Keratinocyte (primary cell): ENCODE measurements around the gene BBIP1. TPM values are rescaled to one million over a fixed set of nuclear protein-coding genes. Genes with fewer than 3 reads are reported as not detected.

ENCODE experiments used
- DNase-seq: peaks from one replicate; pipeline ENCODE4 v3.0.0-alpha.2; 2011; ENCODE audit warnings: low read depth, missing footprints, low spot score
- FAIRE-seq: peaks from 2 replicates; lab custom pipeline; 2011; peaks lifted over from hg19 to GRCh38; lab: Jason Lieb, UNC
- H2AFZ ChIP-seq: 2 replicates; pipeline ENCODE4 v1.6.0; 2012; ENCODE audit warnings: low read length, control low read depth, inconsistent platforms; ENCODE audit not compliant: control insufficient read depth
- H3K27ac ChIP-seq: 2 replicates; pipeline ENCODE4 v1.5.1; 2011; ENCODE audit warnings: low read length; ENCODE audit not compliant: control insufficient read depth, insufficient read depth
- H3K27me3 ChIP-seq: 3 replicates; pipeline ENCODE4 v1.6.0; 2011; ENCODE audit warnings: low read length; ENCODE audit not compliant: control insufficient read depth, insufficient read depth; ENCODE audit errors: extremely low read depth
- H3K36me3 ChIP-seq, 2 experiments: 2 replicates in 1 of 2; 3 replicates in 1 of 2; pipeline ENCODE4 v1.5.1; 2011; ENCODE audit warnings: low read length in 2 of 2, mild to moderate bottlenecking in 1 of 2; ENCODE audit not compliant: control insufficient read depth in 2 of 2, insufficient read depth in 2 of 2; ENCODE audit errors: extremely low read depth in 1 of 2
- H3K4me1 ChIP-seq: 3 replicates; pipeline ENCODE4 v1.5.1; 2011; ENCODE audit warnings: low read length; ENCODE audit not compliant: control insufficient read depth, insufficient read depth; ENCODE audit errors: extremely low read depth
- H3K4me2 ChIP-seq: 3 replicates; pipeline ENCODE4 v1.6.0; 2011; ENCODE audit warnings: low read depth, low read length; ENCODE audit not compliant: control insufficient read depth, insufficient read depth; ENCODE audit errors: extremely low read depth
- H3K4me3 ChIP-seq, 3 experiments: fragments of 200-600 bp in 1 of 3; sonication (generic) in 1 of 3; 2 replicates in 2 of 3; 3 replicates in 1 of 3; pipeline ENCODE4 v1.5.1; 2011 to 2016; ENCODE audit warnings: low read length in 3 of 3, mild to moderate bottlenecking in 3 of 3, control low read depth in 2 of 3, inconsistent platforms in 1 of 3, low read depth in 1 of 3, mixed read lengths in 1 of 3, mixed run types in 1 of 3, moderate library complexity in 1 of 3; ENCODE audit not compliant: control insufficient read depth in 2 of 3, insufficient read depth in 2 of 3; ENCODE audit errors: extremely low read depth in 1 of 3
- H3K79me2 ChIP-seq: 2 replicates; pipeline ENCODE4 v1.6.0; 2012; ENCODE audit warnings: low read length; ENCODE audit not compliant: control insufficient read depth, insufficient read depth
- H3K9ac ChIP-seq: 3 replicates; pipeline ENCODE4 v1.6.0; 2011; ENCODE audit warnings: low read length; ENCODE audit not compliant: control insufficient read depth, insufficient read depth; ENCODE audit errors: extremely low read depth
- H3K9me1 ChIP-seq: 3 replicates; pipeline ENCODE4 v1.6.0; 2011; ENCODE audit warnings: low read length; ENCODE audit not compliant: control insufficient read depth, insufficient read depth; ENCODE audit errors: extremely low read depth
- H3K9me3 ChIP-seq: 2 replicates; pipeline ENCODE4 v1.5.1; 2012; ENCODE audit warnings: low read depth, low read length; ENCODE audit not compliant: control insufficient read depth
- H4K20me1 ChIP-seq: 3 replicates; pipeline ENCODE4 v1.6.0; 2011; ENCODE audit warnings: low read length; ENCODE audit not compliant: control insufficient read depth, insufficient read depth; ENCODE audit errors: extremely low read depth
- EZH2 ChIP-seq: IDR thresholded peaks from one replicate; pipeline ENCODE4 v1.6.1; 2012; ENCODE audit warnings: inconsistent platforms, mild to moderate bottlenecking, low read length, moderate library complexity
- dilution Hi-C: fragments of 300-500 bp; cut with MboI; formaldehyde crosslinking; loops from one replicate; pipeline ENCODE4 v1.7.0; 2020; ENCODE audit warnings: low sequenced_read_pairs; ENCODE audit not compliant: extremely low pct_ligation_motif_present
- polyA plus RNA-seq, 5 experiments: library from polyadenylated mRNA; depleted of rRNA in 3 of 5; stranded (reverse) in 3 of 5; stranded (forward) in 1 of 5; unstranded in 1 of 5; fragments of >200 nt; gene quantifications; 1 replicate in 1 of 5; 2 replicates in 3 of 5; 3 replicates in 1 of 5; pipeline versions ENCODE4 v1.2.1 to v1.2.3, GENCODE V29; 2011 to 2012; ENCODE audit warnings: missing spikeins in 2 of 5, low read depth in 1 of 5, low replicate concordance in 1 of 5
- TF ChIP-seq, protein P1 (sequence below), 3 experiments: IDR thresholded peaks in 1 of 3; conservative IDR thresholded peaks in 1 of 3; optimal IDR thresholded peaks in 1 of 3; 2 replicates in 2 of 3; 3 replicates in 1 of 3; pipeline versions ENCODE3 to v1.5.1; 2011; ENCODE audit warnings: low read length in 3 of 3, mild to moderate bottlenecking in 3 of 3, moderate library complexity in 2 of 3, control low read depth in 1 of 3, inconsistent platforms in 1 of 3; ENCODE audit not compliant: insufficient read depth in 2 of 3; ENCODE audit errors: extremely low read depth in 1 of 3

Gene BBIP1
- polyA plus RNA-seq, 1 donor (not counting 4 experiments of a cell fraction or from before 2014, with no cell fraction given) = 30.4 TPM

DNA sequence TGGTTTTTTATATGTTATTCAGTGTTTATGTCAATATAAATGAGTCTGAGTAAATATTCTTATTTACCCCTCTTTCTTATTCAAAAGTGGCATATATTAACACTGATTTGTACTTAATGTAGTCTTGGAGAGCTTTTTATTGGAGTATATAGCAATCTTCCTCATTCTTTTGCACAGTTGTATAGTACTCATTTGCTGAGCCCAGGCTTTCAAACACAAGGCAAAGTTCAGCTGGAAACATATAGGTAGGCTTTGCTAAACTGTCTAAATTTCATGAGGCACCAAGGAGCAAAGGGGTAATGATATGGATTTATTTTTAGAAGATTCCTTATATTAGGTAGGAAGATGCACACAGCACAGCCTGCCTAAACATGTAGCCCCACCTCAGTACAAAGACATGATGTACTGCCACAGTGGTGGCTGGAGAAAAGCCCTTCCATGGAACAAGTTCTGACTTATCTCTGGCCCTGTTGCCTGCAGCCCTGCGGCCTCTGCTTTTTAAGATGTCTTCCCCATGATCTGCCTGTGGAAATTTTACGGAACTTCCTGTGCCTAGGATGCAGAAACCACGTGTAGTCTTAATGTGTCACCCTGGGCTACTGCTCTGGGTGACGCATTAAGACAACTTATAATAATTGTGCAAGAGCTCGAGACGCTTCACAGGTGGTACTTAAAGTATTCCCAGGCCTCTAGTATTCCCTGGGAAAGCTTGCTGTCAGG, 56.9 kb downstream of the BBIP1 start:
- no peak overlapping the region for H2AFZ ChIP-seq
- TF ChIP-seq EZH2 = no peak
- TF ChIP-seq, protein P1, sequence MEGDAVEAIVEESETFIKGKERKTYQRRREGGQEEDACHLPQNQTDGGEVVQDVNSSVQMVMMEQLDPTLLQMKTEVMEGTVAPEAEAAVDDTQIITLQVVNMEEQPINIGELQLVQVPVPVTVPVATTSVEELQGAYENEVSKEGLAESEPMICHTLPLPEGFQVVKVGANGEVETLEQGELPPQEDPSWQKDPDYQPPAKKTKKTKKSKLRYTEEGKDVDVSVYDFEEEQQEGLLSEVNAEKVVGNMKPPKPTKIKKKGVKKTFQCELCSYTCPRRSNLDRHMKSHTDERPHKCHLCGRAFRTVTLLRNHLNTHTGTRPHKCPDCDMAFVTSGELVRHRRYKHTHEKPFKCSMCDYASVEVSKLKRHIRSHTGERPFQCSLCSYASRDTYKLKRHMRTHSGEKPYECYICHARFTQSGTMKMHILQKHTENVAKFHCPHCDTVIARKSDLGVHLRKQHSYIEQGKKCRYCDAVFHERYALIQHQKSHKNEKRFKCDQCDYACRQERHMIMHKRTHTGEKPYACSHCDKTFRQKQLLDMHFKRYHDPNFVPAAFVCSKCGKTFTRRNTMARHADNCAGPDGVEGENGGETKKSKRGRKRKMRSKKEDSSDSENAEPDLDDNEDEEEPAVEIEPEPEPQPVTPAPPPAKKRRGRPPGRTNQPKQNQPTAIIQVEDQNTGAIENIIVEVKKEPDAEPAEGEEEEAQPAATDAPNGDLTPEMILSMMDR (optimal IDR thresholded peaks at IDR 0.05 in 1 of 3, IDR thresholded peaks at IDR 0.05 in 1 of 3, conservative IDR thresholded peaks at IDR 0.05 in 1 of 3; ENCODE audit: extremely low read depth in 1 of 3, insufficient read depth in 2 of 3, low read length in 3 of 3) = no peak
- no peak overlapping the region for H3K9ac ChIP-seq
- H4K20me1 ChIP-seq = no peaks in the 10 kb centered on the region
- peak overlapping the region; percentile 83 for H3K27ac ChIP-seq
- DNase-seq (peak; percentile 97), FAIRE-seq (peak; percentile 95)
- H3K36me3 ChIP-seq = no peaks in the 10 kb centered on the region
- H3K9me3 ChIP-seq = no peaks in the 10 kb centered on the region
- no peak overlapping the region for H3K4me3 ChIP-seq
- H3K27me3 ChIP-seq = no peaks in the 10 kb centered on the region
- no peaks in the 10 kb centered on the region for H3K79me2 ChIP-seq
- no peaks in the 10 kb centered on the region for H3K9me1 ChIP-seq
- dilution Hi-C loops = no loop called here
- peaks cover 57% of the 10 kb centered on the region for H3K4me1 ChIP-seq
- peak overlapping the region; percentile 54 for H3K4me2 ChIP-seq

DNA sequence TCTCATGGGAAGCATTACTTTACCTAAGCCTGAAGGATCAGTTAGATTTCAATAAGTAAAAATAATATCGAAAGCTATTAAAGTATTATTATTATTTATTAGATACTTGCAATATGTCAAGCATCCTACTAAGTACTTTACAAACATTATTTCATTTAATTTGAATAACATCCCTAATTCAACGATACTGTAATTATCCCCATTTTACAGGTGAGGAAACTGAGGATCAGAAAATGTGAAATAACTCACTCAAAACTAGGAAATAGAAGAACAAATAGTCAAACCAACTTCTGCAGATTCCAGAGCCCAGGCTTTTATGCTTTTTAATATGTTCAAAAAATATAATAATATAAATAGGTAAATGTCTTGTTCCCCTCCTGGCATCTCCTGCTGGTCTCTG, 57.5 kb downstream of the BBIP1 start:
- FAIRE-seq (no peak), DNase-seq (no peak)
- dilution Hi-C loops = no loop called here
- H3K27me3 ChIP-seq = no peaks in the 10 kb centered on the region
- H3K4me3 ChIP-seq = no peak overlapping the region
- H3K36me3 ChIP-seq = no peaks in the 10 kb centered on the region
- peak overlapping the region; percentile 75 for H3K27ac ChIP-seq
- no peaks in the 10 kb centered on the region for H3K9me1 ChIP-seq
- H3K9ac ChIP-seq = no peak overlapping the region
- H2AFZ ChIP-seq = peak overlapping the region; percentile 75
- H4K20me1 ChIP-seq = no peaks in the 10 kb centered on the region
- H3K4me2 ChIP-seq = no peak overlapping the region
- TF ChIP-seq EZH2 = no peak
- TF ChIP-seq, protein P1 (optimal IDR thresholded peaks at IDR 0.05 in 1 of 3, IDR thresholded peaks at IDR 0.05 in 1 of 3, conservative IDR thresholded peaks at IDR 0.05 in 1 of 3; ENCODE audit: extremely low read depth in 1 of 3, insufficient read depth in 2 of 3, low read length in 3 of 3) = no peak
- peaks cover 57% of the 10 kb centered on the region for H3K4me1 ChIP-seq
- no peaks in the 10 kb centered on the region for H3K79me2 ChIP-seq
- no peaks in the 10 kb centered on the region for H3K9me3 ChIP-seq
